Measurements from ENCODE around the gene RASGRP3. TPM values are rescaled to one million over a fixed set of nuclear protein-coding genes. Genes with fewer than 3 reads are reported as not detected.

Gene RASGRP3
- total and polyA plus RNA-seq, 2 of the 13 experiments (the other 11 are each of a cell fraction or from before 2014, with no cell fraction given), result 0.01 TPM; not detected in 1

DNA sequence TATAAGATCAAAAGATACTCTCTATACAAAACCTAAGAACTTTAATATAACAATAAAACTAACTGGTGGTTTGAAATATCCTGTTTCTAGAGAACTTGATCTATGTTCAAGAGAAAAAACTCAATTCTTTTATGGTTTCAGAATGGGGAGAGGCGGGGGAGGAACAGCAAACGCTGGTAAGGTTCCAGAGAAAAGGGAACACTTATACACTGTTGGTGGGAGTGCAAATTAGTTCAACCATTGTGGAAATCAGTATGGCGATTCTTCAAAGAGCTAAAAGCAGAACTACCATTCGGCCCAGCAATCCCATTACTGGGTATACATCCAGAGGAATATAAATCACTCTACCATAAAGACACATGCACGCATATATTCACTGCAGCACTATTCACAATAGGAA is 105.4 kb downstream of the RASGRP3 start (continued):
- TF ChIP-seq, protein P1, sequence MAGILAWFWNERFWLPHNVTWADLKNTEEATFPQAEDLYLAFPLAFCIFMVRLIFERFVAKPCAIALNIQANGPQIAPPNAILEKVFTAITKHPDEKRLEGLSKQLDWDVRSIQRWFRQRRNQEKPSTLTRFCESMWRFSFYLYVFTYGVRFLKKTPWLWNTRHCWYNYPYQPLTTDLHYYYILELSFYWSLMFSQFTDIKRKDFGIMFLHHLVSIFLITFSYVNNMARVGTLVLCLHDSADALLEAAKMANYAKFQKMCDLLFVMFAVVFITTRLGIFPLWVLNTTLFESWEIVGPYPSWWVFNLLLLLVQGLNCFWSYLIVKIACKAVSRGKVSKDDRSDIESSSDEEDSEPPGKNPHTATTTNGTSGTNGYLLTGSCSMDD (CRISPR knock-in tag; IDR thresholded peaks at IDR 0.05), result no peak
- no peak for TF ChIP-seq AGO2 (optimal IDR thresholded peaks at IDR 0.05; ENCODE audit: low read depth, low read length)
- no peak for TF ChIP-seq KMT2B (CRISPR knock-in tag; IDR thresholded peaks at IDR 0.05)
- no peak for TF ChIP-seq STAT5B (CRISPR knock-in tag; IDR thresholded peaks at IDR 0.05)
- no peak for TF ChIP-seq CBFB (CRISPR knock-in tag; IDR thresholded peaks at IDR 0.05)
- TF ChIP-seq, protein P2, sequence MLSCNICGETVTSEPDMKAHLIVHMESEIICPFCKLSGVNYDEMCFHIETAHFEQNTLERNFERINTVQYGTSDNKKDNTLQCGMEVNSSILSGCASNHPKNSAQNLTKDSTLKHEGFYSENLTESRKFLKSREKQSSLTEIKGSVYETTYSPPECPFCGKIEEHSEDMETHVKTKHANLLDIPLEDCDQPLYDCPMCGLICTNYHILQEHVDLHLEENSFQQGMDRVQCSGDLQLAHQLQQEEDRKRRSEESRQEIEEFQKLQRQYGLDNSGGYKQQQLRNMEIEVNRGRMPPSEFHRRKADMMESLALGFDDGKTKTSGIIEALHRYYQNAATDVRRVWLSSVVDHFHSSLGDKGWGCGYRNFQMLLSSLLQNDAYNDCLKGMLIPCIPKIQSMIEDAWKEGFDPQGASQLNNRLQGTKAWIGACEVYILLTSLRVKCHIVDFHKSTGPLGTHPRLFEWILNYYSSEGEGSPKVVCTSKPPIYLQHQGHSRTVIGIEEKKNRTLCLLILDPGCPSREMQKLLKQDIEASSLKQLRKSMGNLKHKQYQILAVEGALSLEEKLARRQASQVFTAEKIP (CRISPR knock-in tag; IDR thresholded peaks at IDR 0.05; ENCODE audit: borderline replicate concordance), result no peak
- no peak for TF ChIP-seq ZSCAN29 (CRISPR knock-in tag; conservative IDR thresholded peaks at IDR 0.05)
- no peak for TF ChIP-seq ATM (IDR thresholded peaks at IDR 0.05; ENCODE audit: borderline replicate concordance)
- TF ChIP-seq, protein P3, sequence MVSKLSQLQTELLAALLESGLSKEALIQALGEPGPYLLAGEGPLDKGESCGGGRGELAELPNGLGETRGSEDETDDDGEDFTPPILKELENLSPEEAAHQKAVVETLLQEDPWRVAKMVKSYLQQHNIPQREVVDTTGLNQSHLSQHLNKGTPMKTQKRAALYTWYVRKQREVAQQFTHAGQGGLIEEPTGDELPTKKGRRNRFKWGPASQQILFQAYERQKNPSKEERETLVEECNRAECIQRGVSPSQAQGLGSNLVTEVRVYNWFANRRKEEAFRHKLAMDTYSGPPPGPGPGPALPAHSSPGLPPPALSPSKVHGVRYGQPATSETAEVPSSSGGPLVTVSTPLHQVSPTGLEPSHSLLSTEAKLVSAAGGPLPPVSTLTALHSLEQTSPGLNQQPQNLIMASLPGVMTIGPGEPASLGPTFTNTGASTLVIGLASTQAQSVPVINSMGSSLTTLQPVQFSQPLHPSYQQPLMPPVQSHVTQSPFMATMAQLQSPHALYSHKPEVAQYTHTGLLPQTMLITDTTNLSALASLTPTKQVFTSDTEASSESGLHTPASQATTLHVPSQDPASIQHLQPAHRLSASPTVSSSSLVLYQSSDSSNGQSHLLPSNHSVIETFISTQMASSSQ (IDR thresholded peaks at IDR 0.05; ENCODE audit: low read depth), result no peak
- TF ChIP-seq, protein P3 (CRISPR knock-in tag; IDR thresholded peaks at IDR 0.05; ENCODE audit: borderline replicate concordance), result no peak
